ENCODE measurements around the gene RCAN1. TPM values are rescaled to one million over a fixed set of nuclear protein-coding genes. Genes with fewer than 3 reads are reported as not detected.
"Not testable (repeated sequence)": the region's sequence is repeated elsewhere in the genome, so short reads cannot be mapped to it uniquely, and the experiment has no call there.

Gene RCAN1
- total RNA-seq, 4 donors from 2014 or later: 8.7 to 27.5 (median 22.8) TPM

DNA sequence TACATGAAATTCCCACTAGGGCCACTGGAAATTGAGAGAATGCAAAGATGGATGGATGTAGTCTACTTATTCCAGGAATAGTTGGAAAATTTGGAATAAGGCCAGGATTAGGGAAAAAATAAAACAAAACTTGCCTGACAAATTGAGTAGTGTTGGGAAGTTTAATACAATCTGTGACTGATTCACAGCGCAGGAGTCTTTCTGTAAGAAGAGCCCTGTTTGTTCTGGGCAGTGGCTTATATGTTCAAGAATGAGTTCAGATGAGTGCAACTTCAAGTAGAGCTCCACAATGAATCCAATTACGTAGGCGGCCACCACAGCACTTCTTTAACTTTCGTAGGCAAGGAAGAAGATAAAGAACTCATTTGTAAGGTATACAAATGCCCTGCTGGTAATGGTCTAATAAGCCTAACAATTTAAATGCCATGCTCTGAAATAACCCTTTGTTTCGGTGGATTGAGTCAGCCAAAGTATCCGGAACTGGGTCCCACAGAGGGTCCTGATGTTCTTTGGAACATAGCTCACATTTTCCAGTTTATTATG is 55.8 kb downstream of the RCAN1 start:
- H3K27me3 ChIP-seq: no peaks in the 10 kb centered on the region
- H3K4me3 ChIP-seq: no peak overlapping the region
- 75% methylated on average over 6 of the region's 6 CpGs for WGBS
- H3K27ac ChIP-seq: no peak overlapping the region
- no peak for DNase-seq (ENCODE audit: low spot score in 2 of 2)
- H3K4me1 ChIP-seq: peaks cover 16% of the 10 kb centered on the region
- H3K9me3 ChIP-seq: no peaks in the 10 kb centered on the region
- no peaks in the 10 kb centered on the region for H3K36me3 ChIP-seq
- TF ChIP-seq EP300 (IDR thresholded peaks at IDR 0.05) (no peak), POLR2AphosphoS5 (IDR thresholded peaks at IDR 0.05) (no peak), POLR2A (IDR thresholded peaks at IDR 0.05) (no peak), CTCF (IDR thresholded peaks at IDR 0.05) (no peak)

DNA sequence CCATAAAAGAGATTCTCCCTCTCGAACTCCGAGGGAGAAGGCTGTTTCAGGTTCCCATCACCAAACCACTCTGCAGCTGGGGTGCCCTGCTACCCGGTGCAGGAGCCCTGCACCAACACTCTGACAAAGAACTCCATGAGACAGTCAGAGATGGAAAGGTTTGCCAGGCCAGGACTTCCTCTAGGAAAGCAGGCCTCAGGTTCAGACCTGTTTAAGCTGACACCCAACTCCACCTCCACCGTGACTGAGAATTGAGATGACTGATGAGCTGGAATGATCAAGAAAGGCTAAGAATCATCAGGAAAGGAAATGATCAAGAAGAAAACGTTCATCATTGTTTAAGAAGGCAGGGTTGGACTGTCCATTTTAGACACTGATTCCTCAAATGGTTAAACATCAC is 56.7 kb downstream of the RCAN1 start:
- Histone ChIP-seq H3K9me3 (no peaks in the 10 kb centered on the region), H3K27me3 (no peaks in the 10 kb centered on the region), H3K4me3 (no peak overlapping the region), H3K27ac (no peak overlapping the region), H3K4me1 (peaks cover 19% of the 10 kb centered on the region), H3K36me3 (no peaks in the 10 kb centered on the region)
- 76% methylated on average over 5 of the region's 5 CpGs for WGBS
- DNase-seq (ENCODE audit: low spot score in 2 of 2): no peak
- TF ChIP-seq CTCF (IDR thresholded peaks at IDR 0.05) (no peak), EP300 (IDR thresholded peaks at IDR 0.05) (no peak), POLR2A (IDR thresholded peaks at IDR 0.05) (no peak), POLR2AphosphoS5 (IDR thresholded peaks at IDR 0.05) (no peak)

GRCh38 chr21:34557261-34557660 is 57.7 kb downstream of the RCAN1 start:
- Histone ChIP-seq H3K27ac (no peak overlapping the region), H3K36me3 (no peaks in the 10 kb centered on the region), H3K4me3 (no peak overlapping the region), H3K9me3 (no peaks in the 10 kb centered on the region), H3K4me1 (peaks cover 28% of the 10 kb centered on the region), H3K27me3 (no peaks in the 10 kb centered on the region)
- no peak for TF ChIP-seq EP300 (IDR thresholded peaks at IDR 0.05)
- TF ChIP-seq CTCF (IDR thresholded peaks at IDR 0.05): no peak
- TF ChIP-seq POLR2A (IDR thresholded peaks at IDR 0.05): no peak
- TF ChIP-seq POLR2AphosphoS5 (IDR thresholded peaks at IDR 0.05): no peak
- no peak for DNase-seq (ENCODE audit: low spot score in 2 of 2)
- WGBS: 84% methylated on average over 5 of the region's 5 CpGs

DNA sequence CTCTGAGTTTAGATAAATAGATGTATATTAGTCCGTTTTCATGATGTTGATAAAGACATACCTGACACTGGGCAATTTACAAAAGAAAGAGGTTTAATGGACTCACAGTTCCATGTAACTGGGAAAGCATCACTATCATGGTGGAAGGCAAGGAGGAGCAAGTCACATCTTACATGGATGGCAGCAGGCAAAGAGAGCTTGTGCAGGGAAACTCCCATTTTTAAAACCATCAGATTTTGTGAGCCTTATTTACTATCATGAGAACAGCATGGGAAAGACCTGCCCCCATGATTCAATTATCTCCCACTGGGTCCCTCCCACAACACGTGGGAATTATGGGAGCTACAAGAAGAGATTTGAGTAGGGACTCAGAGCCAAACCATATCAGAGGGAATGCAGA is 60.2 kb downstream of the RCAN1 start:
- 85% methylated on average over 2 of the region's 2 CpGs for WGBS
- peaks cover 30% of the 10 kb centered on the region for H3K4me1 ChIP-seq
- H3K36me3 ChIP-seq; H3K27ac ChIP-seq; H3K4me3 ChIP-seq; H3K27me3 ChIP-seq; DNase-seq (ENCODE audit: low spot score in 2 of 2); H3K9me3 ChIP-seq: not testable (repeated sequence)

DNA sequence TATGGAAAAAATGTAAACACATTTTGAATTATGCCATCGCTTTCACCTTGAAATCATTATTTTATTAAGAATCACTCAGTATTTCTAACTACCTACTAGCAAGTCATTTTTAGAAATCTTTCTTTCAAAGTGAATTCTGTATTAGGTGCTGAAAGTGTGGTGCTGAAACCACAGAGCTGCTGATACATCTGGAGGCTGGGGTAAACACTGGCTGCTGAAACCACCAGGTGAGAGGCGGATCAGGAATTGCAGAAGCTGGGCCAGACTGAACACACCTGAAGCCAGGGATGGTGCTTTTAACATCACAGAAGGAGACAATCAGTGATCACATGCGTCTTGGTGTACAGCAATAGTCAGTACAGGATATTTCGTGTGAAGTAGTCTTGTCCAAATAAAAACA is 60.7 kb downstream of the RCAN1 start:
- no peak overlapping the region for H3K27ac ChIP-seq

More for the DNA sequence above, 60.7 kb downstream of the RCAN1 start:
- H3K9me3 ChIP-seq: no peaks in the 10 kb centered on the region
- H3K36me3 ChIP-seq: no peaks in the 10 kb centered on the region
- H3K27me3 ChIP-seq: no peaks in the 10 kb centered on the region
- WGBS: 92% methylated on average over 4 of the region's 4 CpGs
- peaks cover 27% of the 10 kb centered on the region for H3K4me1 ChIP-seq
- DNase-seq (ENCODE audit: low spot score in 2 of 2): no peak
- TF ChIP-seq EP300 (IDR thresholded peaks at IDR 0.05) (no peak), POLR2AphosphoS5 (IDR thresholded peaks at IDR 0.05) (no peak), POLR2A (IDR thresholded peaks at IDR 0.05) (no peak), CTCF (IDR thresholded peaks at IDR 0.05) (no peak)
- no peak overlapping the region for H3K4me3 ChIP-seq

Measured in suprapubic skin (tissue), 4 donors.